Measurements from ENCODE around the gene PIEZO1.
A peak's percentile ranks its signal among the peaks of the same experiment; 100 is the strongest.

Gene PIEZO1

GRCh38 chr16:88804173-88804551 lies 19.1 kb upstream of the PIEZO1 start:
- H3K36me3 ChIP-seq (ENCODE audit: insufficient read depth, low read length): peaks cover 33% of the 10 kb centered on the region; the same call in 1 of the 2 replicates
- peak overlapping the region; percentile 76 for H3K9ac ChIP-seq (ENCODE audit: insufficient read length)
- DNase-seq (ENCODE audit: low read depth, low spot score): no peak
- peak overlapping the region; percentile 78 for H3K4me3 ChIP-seq
- no peak for TF ChIP-seq FOXP2 (optimal IDR thresholded peaks at IDR 0.05; ENCODE audit: control extremely low read depth, extremely low read length, insufficient read depth)
- no peak overlapping the region; the same call in 1 of the 2 replicates for H3K27ac ChIP-seq
- no peaks in the 10 kb centered on the region for H3K9me3 ChIP-seq (ENCODE audit: low read depth, low read length)

- Histone ChIP-seq H3K9ac (ENCODE audit: insufficient read length) (peak within 1 kb of the TSS; percentile 83), H3K9me3 (ENCODE audit: low read depth, low read length) (no peaks in the 10 kb centered on the region), H3K4me3 (peak within 1 kb of the TSS; percentile 78), H3K36me3 (ENCODE audit: insufficient read depth, low read length) (peaks cover 33% of the 10 kb centered on the region; the same call in 1 of the 2 replicates), H3K27ac (peak within 1 kb of the TSS; percentile 79; the same call in 1 of the 2 replicates)
- TF ChIP-seq FOXP2 (optimal IDR thresholded peaks at IDR 0.05; ENCODE audit: control extremely low read depth, extremely low read length, insufficient read depth): no peak
- TF ChIP-seq EZH2 (IDR thresholded peaks at IDR 0.05): no peak
- TF ChIP-seq POLR2AphosphoS5 (IDR thresholded peaks at IDR 0.05; ENCODE audit: borderline replicate concordance, low read depth, low read length): peak; percentile 52; the same call in 1 of the 2 replicates
- no peak for DNase-seq (ENCODE audit: low read depth, low spot score)
Observed at GRCh38 chr16:88803264-88803987, 18.4 kb upstream of the PIEZO1 start, which contains the start of gene CDT1. Gene CDT1, plus strand, starts transcription at chr16:88803789. Its CDS starts 43 bp downstream, at chr16:88803832.

- Histone ChIP-seq H3K36me3 (ENCODE audit: insufficient read depth, low read length) (peaks cover 5% of the 10 kb centered on the region; the same call in 1 of the 2 replicates), H3K9ac (ENCODE audit: insufficient read length) (no peak overlapping the region), H3K4me3 (no peak overlapping the region), H3K27ac (no peak overlapping the region), H3K9me3 (ENCODE audit: low read depth, low read length) (no peaks in the 10 kb centered on the region)
- TF ChIP-seq EZH2 (IDR thresholded peaks at IDR 0.05) (no peak), FOXP2 (optimal IDR thresholded peaks at IDR 0.05; ENCODE audit: control extremely low read depth, extremely low read length, insufficient read depth) (no peak), POLR2AphosphoS5 (IDR thresholded peaks at IDR 0.05; ENCODE audit: borderline replicate concordance, low read depth, low read length) (no peak)
- DNase-seq (ENCODE audit: low read depth, low spot score): no peak
Observed at GRCh38 chr16:88800277-88800592, 15.2 kb upstream of the PIEZO1 start.

- H3K27ac ChIP-seq: no peak overlapping the region
- H3K9me3 ChIP-seq (ENCODE audit: low read depth, low read length): no peaks in the 10 kb centered on the region
- no peak overlapping the region for H3K4me3 ChIP-seq
- H3K36me3 ChIP-seq (ENCODE audit: insufficient read depth, low read length): no peaks in the 10 kb centered on the region; the same call in 1 of the 2 replicates
- DNase-seq (ENCODE audit: low read depth, low spot score): no peak
- no peak overlapping the region for H3K9ac ChIP-seq (ENCODE audit: insufficient read length)
- TF ChIP-seq FOXP2 (optimal IDR thresholded peaks at IDR 0.05; ENCODE audit: control extremely low read depth, extremely low read length, insufficient read depth) (no peak), POLR2AphosphoS5 (IDR thresholded peaks at IDR 0.05; ENCODE audit: borderline replicate concordance, low read depth, low read length) (no peak), EZH2 (IDR thresholded peaks at IDR 0.05) (no peak)
Observed at GRCh38 chr16:88799569-88800276, 14.7 kb upstream of the PIEZO1 start.

- no peak overlapping the region for H3K9ac ChIP-seq (ENCODE audit: insufficient read length)
- TF ChIP-seq FOXP2 (optimal IDR thresholded peaks at IDR 0.05; ENCODE audit: control extremely low read depth, extremely low read length, insufficient read depth) (no peak), EZH2 (IDR thresholded peaks at IDR 0.05) (no peak), POLR2AphosphoS5 (IDR thresholded peaks at IDR 0.05; ENCODE audit: borderline replicate concordance, low read depth, low read length) (no peak)
- DNase-seq (ENCODE audit: low read depth, low spot score): no peak
- no peaks in the 10 kb centered on the region for H3K9me3 ChIP-seq (ENCODE audit: low read depth, low read length)
- H3K4me3 ChIP-seq: no peak overlapping the region
- H3K27ac ChIP-seq: no peak overlapping the region
- H3K36me3 ChIP-seq (ENCODE audit: insufficient read depth, low read length): no peaks in the 10 kb centered on the region
Observed at GRCh38 chr16:88798772-88799455, 13.9 kb upstream of the PIEZO1 start.

- H3K9ac ChIP-seq (ENCODE audit: insufficient read length): no peak overlapping the region
- TF ChIP-seq POLR2AphosphoS5 (IDR thresholded peaks at IDR 0.05; ENCODE audit: borderline replicate concordance, low read depth, low read length): no peak
- TF ChIP-seq FOXP2 (optimal IDR thresholded peaks at IDR 0.05; ENCODE audit: control extremely low read depth, extremely low read length, insufficient read depth): no peak
- no peak for TF ChIP-seq EZH2 (IDR thresholded peaks at IDR 0.05)
- H3K27ac ChIP-seq: no peak overlapping the region
- no peaks in the 10 kb centered on the region for H3K9me3 ChIP-seq (ENCODE audit: low read depth, low read length)
- H3K4me3 ChIP-seq: no peak overlapping the region
- no peaks in the 10 kb centered on the region for H3K36me3 ChIP-seq (ENCODE audit: insufficient read depth, low read length)
- DNase-seq (ENCODE audit: low read depth, low spot score): no peak
Observed at GRCh38 chr16:88798073-88798472, 13.1 kb upstream of the PIEZO1 start.

- no peak overlapping the region for H3K27ac ChIP-seq
Observed at GRCh38 chr16:88796278-88796677, 11.3 kb upstream of the PIEZO1 start.

GRCh38 chr16:88793251-88793954 lies 8.4 kb upstream of the PIEZO1 start:
- no peak overlapping the region for H3K9ac ChIP-seq (ENCODE audit: insufficient read length)
- DNase-seq (ENCODE audit: low read depth, low spot score): no peak
- no peak overlapping the region for H3K27ac ChIP-seq
- no peaks in the 10 kb centered on the region for H3K36me3 ChIP-seq (ENCODE audit: insufficient read depth, low read length)
- no peak for TF ChIP-seq EZH2 (IDR thresholded peaks at IDR 0.05)
- no peak for TF ChIP-seq FOXP2 (optimal IDR thresholded peaks at IDR 0.05; ENCODE audit: control extremely low read depth, extremely low read length, insufficient read depth)
- no peak for TF ChIP-seq POLR2AphosphoS5 (IDR thresholded peaks at IDR 0.05; ENCODE audit: borderline replicate concordance, low read depth, low read length)
- no peaks in the 10 kb centered on the region for H3K9me3 ChIP-seq (ENCODE audit: low read depth, low read length)
- no peak overlapping the region for H3K4me3 ChIP-seq

More at GRCh38 chr16:88796278-88796677, 11.3 kb upstream of the PIEZO1 start:
- H3K4me3 ChIP-seq: no peak overlapping the region
- DNase-seq (ENCODE audit: low read depth, low spot score): no peak
- no peaks in the 10 kb centered on the region for H3K9me3 ChIP-seq (ENCODE audit: low read depth, low read length)
- H3K36me3 ChIP-seq (ENCODE audit: insufficient read depth, low read length): no peaks in the 10 kb centered on the region
- no peak overlapping the region for H3K9ac ChIP-seq (ENCODE audit: insufficient read length)
- TF ChIP-seq EZH2 (IDR thresholded peaks at IDR 0.05) (no peak), FOXP2 (optimal IDR thresholded peaks at IDR 0.05; ENCODE audit: control extremely low read depth, extremely low read length, insufficient read depth) (no peak)

Data from SK-N-MC (cell line).